Suprapubic skin (tissue), 4 donors: ENCODE measurements around the gene TRMT112.

Experiments
- CTCF ChIP-seq, 2 donors: fragments of 200-600 bp in 1 of 2; fragments of 450-650 bp in 1 of 2; sonication (generic) in 1 of 2; IDR thresholded peaks; one replicate each; pipeline ENCODE4 v1.5.1; 2016 to 2019; ENCODE audit warnings: antibody characterized with exemption in 2 of 2, mild to moderate bottlenecking in 1 of 2, moderate library complexity in 1 of 2
- EP300 ChIP-seq: sonication (generic); formaldehyde crosslinking; IDR thresholded peaks from one replicate; pipeline ENCODE4 v1.6.1; 2017; ENCODE audit warnings: antibody characterized with exemption
- POLR2A ChIP-seq, 2 donors: fragments of 450-650 bp; IDR thresholded peaks; one replicate each; pipeline ENCODE4 v1.6.1; 2017; ENCODE audit warnings: antibody characterized with exemption in 2 of 2, mild to moderate bottlenecking in 2 of 2, moderate library complexity in 2 of 2
- POLR2AphosphoS5 ChIP-seq, 3 donors: sonication (generic); formaldehyde crosslinking; IDR thresholded peaks; one replicate each; pipeline ENCODE4 v1.6.1; 2017; ENCODE audit warnings: antibody characterized with exemption in 3 of 3

GRCh38 chr11:64357446-64357845 is 40.1 kb upstream of the TRMT112 start:
- no peak for TF ChIP-seq CTCF (IDR thresholded peaks at IDR 0.05)
- TF ChIP-seq POLR2A (IDR thresholded peaks at IDR 0.05): no peak
- no peak for TF ChIP-seq POLR2AphosphoS5 (IDR thresholded peaks at IDR 0.05)
- no peak for TF ChIP-seq EP300
